Measurements from ENCODE around the gene PWWP2B.

DNA sequence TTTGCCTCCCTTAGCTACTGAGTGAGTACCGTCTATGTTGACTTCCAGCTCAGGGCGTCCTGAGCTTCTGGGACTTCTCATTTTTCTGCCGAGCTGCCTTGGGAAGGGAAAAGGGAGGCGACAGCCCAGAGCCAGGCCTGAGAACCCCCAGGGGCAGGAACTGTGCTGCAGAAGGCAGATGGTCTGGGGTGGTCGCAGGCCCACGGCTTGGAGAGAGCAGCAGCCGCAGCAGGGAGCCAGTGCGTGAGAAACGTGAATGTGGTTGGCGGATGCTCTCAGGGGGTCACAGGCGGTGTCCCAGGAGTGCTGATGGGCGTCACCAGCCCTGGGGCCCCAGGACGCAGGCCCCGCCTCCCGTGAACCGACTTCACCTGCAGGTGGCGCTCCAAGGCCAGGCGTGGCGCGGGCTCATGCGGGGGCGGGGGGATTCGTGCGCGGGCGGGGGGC is 9.2 kb upstream of the PWWP2B start:
- TF ChIP-seq, protein P1, sequence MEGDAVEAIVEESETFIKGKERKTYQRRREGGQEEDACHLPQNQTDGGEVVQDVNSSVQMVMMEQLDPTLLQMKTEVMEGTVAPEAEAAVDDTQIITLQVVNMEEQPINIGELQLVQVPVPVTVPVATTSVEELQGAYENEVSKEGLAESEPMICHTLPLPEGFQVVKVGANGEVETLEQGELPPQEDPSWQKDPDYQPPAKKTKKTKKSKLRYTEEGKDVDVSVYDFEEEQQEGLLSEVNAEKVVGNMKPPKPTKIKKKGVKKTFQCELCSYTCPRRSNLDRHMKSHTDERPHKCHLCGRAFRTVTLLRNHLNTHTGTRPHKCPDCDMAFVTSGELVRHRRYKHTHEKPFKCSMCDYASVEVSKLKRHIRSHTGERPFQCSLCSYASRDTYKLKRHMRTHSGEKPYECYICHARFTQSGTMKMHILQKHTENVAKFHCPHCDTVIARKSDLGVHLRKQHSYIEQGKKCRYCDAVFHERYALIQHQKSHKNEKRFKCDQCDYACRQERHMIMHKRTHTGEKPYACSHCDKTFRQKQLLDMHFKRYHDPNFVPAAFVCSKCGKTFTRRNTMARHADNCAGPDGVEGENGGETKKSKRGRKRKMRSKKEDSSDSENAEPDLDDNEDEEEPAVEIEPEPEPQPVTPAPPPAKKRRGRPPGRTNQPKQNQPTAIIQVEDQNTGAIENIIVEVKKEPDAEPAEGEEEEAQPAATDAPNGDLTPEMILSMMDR (conservative IDR thresholded peaks at IDR 0.05; ENCODE audit: low read depth, low read length): peak; percentile 69
- TF ChIP-seq POLR2A (IDR thresholded peaks at IDR 0.05; ENCODE audit: low read depth, low read length) (no peak), ELK1 (IDR thresholded peaks at IDR 0.05; ENCODE audit: borderline replicate concordance, low read depth, low read length) (no peak), MXI1 (IDR thresholded peaks at IDR 0.05; ENCODE audit: borderline replicate concordance, low read depth, low read length) (no peak), RFX5 (IDR thresholded peaks at IDR 0.05; ENCODE audit: low read depth, low read length) (no peak)

Data from IMR-90 (cell line).